Measurements from ENCODE around the gene OGFOD3.

The OGFOD3 gene

DNA sequence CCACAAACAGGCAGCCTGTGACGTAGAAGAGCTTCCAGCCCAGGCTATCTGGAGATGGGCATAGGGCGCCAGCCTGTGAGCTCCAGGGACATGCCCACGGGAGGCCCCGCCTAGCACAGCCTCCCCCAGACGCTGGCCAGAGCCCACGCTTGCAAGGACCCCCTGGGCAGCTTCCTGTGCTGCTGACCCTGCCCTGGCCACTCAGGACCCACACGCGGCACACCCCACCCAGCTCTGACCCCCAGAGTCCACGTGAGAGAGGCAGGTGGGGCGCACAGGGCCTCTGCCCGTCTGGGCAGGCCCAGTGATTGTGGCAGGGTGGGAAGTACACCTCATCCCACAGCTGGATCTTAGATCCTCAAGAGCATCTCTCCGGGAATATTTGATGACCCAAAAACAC lies 28.3 kb upstream of the OGFOD3 start:
- DNase-seq (ENCODE audit: low read depth), result no peak

DNA sequence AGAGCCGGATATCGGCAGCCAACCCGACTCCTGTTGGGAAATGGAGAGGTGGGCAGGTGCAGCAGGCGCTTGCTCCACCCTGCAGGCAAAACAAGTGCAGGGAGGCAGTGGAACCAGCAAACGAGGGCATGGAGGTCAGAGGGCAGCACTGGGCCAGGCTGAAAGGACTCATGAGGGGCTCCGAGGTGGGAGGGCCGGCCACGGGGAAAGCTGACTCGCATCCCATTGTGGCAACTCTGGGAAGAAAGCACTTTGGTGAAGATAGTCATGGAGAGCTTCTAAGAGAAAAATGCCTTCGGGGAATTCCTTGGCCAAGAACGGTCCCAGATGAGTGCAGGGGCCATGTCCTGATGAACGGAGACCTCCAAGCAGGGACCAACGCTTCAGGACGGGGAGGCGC lies 27.7 kb upstream of the OGFOD3 start:
- no peak for DNase-seq (ENCODE audit: low read depth)

DNA sequence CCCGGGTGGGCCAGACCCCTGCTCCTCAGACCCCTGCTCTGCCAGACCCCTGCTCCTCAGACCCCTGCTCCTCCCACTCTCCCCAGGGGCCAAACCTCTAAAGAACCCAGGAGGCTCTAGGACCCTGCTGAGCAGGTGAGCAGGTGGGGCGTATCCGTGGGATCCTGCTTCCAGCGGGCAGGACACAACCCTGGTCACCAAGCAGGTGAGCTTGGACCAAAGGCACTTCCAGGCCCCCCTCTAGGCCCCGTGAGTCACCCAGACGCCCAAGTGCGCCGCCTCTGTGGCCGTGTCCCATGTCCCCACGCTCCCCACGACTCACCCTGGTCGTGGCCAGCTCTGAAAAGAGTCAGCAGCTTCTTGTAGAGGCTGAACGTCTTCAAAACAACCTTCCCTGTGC lies 27.2 kb upstream of the OGFOD3 start:
- DNase-seq (ENCODE audit: low read depth), result no peak

DNA sequence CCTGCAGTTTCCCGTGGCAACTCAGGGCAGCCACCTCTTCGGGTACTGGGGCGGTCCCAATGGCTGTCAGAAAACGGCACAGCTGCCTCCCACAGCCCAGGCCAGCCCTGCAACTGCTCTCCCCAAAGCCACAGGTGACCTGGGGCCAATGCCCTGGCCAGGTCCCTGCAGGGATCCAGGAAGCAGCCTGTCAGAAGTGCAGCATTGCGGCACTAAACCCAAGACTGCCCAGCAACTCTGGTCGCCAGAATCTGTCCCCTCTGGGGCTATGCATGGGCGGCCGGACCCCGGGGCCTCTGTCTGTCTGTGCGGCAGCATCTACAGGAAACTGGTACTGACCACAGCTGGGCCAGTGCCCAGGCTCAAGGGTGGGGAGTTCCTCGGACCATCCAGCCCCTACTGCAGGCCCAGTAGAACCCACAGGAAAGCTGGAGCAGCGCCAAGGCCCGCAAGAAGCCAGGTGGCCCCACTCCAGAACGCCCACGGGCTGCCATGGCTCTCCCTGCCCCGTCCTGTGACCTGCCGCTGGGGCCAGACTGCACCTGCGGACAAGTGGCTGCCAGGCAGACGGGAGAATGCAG lies 26.6 kb upstream of the OGFOD3 start:
- no peak for DNase-seq (ENCODE audit: low read depth)

DNA sequence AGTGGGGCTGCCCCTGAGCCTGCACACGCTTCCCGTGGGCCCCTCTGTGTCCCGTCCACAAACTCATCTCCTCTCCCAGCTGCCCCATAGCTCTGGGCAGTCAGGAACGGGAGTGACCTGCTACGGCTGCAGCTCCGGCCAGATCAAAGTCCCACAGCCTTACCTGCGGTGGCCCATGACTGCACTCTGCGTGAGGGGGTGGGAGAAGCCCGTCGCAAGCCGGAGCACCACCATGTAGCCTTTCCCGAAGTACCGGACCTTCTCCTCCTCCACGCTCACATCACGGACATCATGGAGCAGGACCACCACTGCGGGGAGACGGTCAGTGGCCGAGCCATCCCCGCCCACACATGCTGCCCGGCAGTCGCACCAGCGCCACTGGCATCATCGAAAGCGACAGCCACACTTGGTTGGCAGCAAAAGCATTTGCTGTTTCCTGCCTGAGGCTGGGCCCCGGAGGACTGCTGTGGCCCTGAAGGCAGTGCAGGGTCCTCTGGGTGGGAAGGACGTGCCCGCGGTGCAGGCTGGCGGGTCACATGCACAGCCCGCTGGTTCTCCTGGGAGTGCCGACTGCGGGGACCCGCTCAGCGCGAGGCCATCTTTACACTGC lies 26.0 kb upstream of the OGFOD3 start:
- no peak for DNase-seq (ENCODE audit: low read depth)

DNA sequence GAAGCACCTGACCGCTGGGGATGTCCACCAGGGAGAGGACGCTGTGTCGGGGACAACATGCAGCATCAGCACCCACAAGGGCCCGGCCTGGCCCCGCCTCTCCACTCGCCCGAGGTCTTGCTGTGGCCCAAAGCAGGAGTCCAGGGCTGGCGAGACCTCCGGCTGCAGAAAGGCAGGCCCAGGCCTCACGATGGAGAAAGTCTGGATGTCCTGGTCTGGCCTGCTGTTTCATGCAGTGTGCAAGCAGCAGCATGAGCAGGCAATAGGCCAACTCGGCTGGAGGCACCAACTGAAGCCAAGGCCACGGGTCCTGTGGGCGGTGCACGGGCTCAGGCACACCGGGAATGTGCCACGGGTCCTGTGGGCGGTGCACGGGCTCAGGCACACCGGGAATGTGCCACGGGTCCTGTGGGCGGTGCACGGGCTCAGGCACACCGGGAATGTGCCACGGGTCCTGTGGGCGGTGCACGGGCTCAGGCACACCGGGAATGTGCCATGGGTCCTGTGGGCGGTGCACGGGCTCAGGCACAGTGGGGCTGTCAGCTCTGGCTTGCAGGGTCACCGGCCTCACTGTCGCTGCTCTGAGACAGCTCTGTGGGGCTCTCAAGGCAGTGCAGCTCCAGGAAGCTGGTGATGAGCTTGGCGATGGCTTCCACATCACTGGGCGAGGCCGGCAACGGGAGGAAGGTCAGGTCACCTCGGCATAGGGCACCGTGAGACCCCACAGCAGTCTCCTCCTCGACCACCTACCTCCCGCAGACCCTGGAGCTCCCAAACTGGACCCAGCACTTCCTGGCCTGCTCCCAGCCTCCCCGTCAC lies 25.3 kb upstream of the OGFOD3 start:
- DNase-seq (ENCODE audit: low read depth), result no peak

- DNase-seq (ENCODE audit: low read depth), result no peak
Observed at GRCh38 chr17:82442643-82443464, 24.5 kb upstream of the OGFOD3 start.

GRCh38 chr17:82441691-82442487 lies 23.5 kb upstream of the OGFOD3 start:
- DNase-seq (ENCODE audit: low read depth), result no peak

DNA sequence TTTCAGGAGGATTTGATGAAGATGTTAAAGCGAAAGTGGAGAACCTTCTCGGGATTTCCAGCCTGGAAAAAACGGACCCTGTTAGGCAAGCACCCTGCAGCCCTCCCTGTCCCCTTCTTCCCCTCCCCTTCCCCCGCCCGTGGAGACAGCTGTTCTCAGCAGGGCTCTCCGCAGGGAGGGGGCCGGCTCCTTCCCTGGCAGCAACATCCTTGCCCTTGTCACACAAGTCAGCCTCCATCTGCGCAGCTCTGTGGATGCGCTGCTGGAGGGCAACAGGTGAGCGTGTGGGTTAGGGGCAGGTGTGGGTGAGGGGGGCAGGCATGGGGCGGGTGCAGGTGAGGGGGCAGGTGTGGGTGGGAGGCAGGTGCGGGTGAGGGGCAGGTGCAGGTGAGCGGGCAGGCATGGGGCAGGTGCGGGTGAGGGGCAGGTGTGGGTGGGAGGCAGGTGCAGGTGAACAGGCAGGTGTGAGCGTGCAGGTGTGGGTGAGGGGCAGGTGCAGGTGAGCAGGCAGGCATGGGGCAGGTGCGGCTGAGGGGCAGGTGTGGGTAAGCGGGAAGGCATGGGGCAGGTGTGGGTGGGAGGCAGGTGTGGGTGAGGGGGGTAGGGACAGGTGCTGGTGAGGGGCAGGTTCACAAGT lies 22.7 kb upstream of the OGFOD3 start:
- DNase-seq (ENCODE audit: low read depth), result no peak

DNA sequence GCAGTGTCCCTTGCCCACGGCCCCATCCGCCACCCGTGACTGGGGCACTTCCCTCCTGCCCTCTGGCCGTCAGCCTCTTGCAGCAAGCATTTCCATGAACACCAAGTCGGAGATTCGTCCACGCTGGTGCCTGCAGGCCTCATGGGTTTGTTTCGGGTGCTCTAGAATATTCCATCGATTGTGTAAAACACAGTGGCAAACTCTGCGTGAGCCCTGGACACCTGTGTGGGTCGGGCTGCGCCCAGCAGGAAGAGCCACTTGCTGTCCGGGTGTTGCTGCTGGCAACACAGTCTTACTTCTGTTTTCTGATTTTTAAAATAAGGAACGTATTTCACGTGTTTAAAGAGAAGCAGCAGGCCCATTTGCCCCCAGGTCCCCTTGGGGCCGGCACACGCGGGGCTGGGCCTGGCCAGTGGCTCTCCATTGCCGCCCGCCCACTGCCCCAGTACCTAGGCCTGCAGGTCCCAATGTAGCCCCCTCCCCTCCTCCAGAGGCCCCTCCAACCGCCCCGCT lies 22.1 kb upstream of the OGFOD3 start:
- DNase-seq (ENCODE audit: low read depth), result no peak

- no peak for DNase-seq (ENCODE audit: low read depth)
Observed at GRCh38 chr17:82439829-82440365, 21.5 kb upstream of the OGFOD3 start.

GRCh38 chr17:82439194-82439828 lies 20.9 kb upstream of the OGFOD3 start:
- DNase-seq (ENCODE audit: low read depth), result no peak

GRCh38 chr17:82438401-82439193 lies 20.2 kb upstream of the OGFOD3 start:
- no peak for DNase-seq (ENCODE audit: low read depth)

DNA sequence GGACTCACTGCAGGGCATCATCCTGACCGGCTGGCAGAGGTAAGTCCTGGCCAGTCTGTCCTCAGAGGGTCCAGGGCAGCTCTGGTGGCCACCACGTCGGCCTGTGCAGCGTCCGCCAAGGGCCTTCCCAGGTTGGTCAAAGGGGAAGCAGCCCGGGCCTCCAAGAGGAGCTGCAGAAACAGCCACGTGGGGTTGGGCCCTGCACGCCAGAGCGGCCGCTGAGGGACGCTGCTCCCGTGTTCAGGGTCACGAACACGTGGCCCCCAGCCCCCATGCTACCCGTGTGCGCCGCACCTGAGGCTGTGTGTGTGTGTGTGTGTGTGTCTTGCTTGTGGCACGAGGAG lies 18.9 kb upstream of the OGFOD3 start:
- DNase-seq (ENCODE audit: low read depth), result no peak

DNA sequence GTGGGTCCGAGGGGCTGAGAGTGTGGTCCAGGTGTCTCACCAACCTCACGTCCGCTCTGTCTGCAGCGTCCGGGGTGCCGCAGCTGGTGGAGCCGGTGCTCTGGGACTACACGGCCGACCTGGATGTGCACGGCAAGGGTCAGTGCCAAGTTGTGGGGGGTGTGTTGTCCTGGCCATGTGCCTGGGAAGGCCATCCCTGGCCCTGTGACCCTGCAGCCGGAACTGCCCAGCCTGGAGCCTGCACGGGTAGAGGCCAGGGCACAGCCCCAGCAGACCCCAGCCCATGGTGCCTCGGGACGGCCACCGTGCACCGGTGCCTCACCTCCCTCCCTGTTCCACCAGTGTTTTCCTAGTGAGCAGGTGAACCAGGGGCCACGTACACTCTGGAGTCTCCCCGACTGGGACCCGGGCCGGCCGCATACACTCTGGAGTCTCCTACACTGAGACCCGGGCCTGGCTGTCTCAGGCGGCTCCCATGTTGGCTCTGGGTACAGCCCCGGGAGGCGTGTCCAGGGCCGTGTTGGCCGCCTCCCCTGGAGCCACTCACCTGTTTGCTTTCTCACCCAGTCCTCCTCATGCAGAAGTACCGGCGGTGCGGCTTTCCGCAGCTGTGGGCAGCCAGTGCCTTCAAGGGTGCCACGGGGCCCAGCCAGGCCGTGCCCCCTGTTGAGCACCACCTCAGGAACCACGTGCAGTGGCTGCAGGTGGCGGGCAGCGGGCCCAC lies 18.4 kb upstream of the OGFOD3 start:
- no peak for DNase-seq (ENCODE audit: low read depth)

DNA sequence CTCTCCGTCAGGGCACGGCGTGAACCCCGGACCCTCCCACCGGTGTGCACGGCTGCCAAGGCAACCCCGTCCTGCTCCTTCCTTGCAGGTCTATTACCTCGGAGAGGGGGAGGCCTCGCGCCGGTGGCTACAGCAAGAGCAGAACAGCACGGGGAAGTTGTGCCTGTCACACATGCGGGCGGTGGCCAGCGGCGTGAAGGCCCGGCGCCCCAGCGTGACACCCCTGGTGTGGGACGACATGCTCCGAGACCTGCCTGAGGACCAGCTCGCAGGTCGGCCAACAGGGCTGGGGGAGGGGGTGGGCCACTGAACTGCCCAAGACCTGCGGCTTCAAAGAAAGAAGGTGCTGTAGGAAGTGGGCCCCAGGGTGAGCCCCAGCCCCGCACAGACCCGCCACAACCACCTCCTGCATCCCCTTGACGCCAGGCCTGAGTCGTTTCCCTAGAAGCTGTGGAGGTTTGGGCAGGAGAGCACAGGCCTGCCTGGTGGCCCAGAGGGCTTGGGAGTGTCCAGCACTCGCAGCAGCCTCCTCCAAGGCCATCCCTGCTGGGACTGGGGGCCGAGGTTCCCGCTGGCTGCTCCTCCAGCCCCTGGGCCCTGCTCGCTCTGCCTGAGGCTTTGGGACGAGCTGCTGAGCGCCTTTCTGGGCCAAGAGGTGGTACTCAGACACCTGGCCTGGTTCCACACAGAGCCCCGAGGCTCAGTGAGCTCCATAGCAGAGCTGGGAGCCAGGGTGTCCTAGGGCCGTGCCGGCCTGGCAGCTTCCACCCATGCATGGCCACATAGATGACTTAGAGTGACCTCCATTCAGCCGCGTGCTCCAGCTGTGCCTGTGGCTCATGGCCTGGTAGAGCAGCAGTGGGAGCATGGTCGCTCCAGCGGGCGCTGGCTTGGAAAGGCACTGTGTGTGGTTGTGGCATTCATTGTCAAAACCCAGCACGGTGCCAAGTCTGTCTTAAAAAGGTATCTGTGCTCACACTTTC lies 17.5 kb upstream of the OGFOD3 start:
- DNase-seq (ENCODE audit: low read depth), result no peak

DNA sequence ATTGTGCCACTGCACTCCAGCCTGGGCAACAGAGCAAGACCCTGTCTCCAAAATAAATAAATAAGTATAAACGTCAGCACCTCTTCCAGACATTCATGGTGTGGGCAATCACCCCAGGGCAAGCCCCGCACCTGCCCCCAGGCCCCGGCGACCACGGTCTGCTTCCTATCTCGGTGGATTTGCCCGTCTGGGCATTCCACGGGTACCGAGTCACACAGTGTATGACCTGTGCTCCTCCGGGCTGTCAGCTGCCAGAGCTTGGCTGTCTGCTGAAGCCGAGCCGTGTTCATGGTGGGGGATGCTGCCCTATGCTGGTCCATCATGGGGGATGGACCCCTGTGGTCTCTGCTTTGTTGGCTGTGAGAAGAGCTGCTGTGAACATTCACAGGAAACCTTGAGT lies 16.7 kb upstream of the OGFOD3 start:
- DNase-seq (ENCODE audit: low read depth), result no peak

- DNase-seq (ENCODE audit: low read depth), result no peak
Observed at GRCh38 chr17:82434216-82434565, 15.8 kb upstream of the OGFOD3 start.
